K562 (cell line): ENCODE results near the gene PTRH1. TPM values are rescaled to one million over a fixed set of nuclear protein-coding genes. Genes with fewer than 3 reads are reported as not detected.

Experiments used
- BRD9 ChIP-seq: fragments of 450-650 bp; IDR thresholded peaks from 2 replicates; pipeline ENCODE4 v1.6.1; 2018; ENCODE audit warnings: low read depth; ENCODE audit not compliant: partially characterized antibody
- DIDO1 ChIP-seq: fragments of 450-650 bp; IDR thresholded peaks from 2 replicates; pipeline ENCODE4 v1.6.1; 2016; ENCODE audit warnings: low read depth, missing biosample characterization, missing genetic modification characterization
- ELF2 ChIP-seq: fragments of 250-450 bp; sonication (Bioruptor Pico); IDR thresholded peaks from 2 replicates; pipeline ENCODE4 v1.5.0; 2021; ENCODE audit warnings: mild to moderate bottlenecking
- ETV5 ChIP-seq: sonication (generic); formaldehyde crosslinking; IDR thresholded peaks from 2 replicates; pipeline ENCODE4 v1.4.0; 2020; ENCODE audit warnings: low read depth, mild to moderate bottlenecking, missing genetic modification reagents
- FOXK1 ChIP-seq: sonication (generic); formaldehyde crosslinking; IDR thresholded peaks from 2 replicates; pipeline ENCODE4 v1.8.0; 2022; ENCODE audit warnings: missing genetic modification reagents, mild to moderate bottlenecking, borderline replicate concordance
- GTF2F1 ChIP-seq: IDR thresholded peaks from 2 replicates; pipeline ENCODE4 v1.6.1; 2011; ENCODE audit warnings: low read depth, low read length, improper control_type of control experiment
- MIER1 ChIP-seq: fragments of 450-650 bp; IDR thresholded peaks from 2 replicates; pipeline ENCODE4 v1.6.1; 2016; ENCODE audit warnings: antibody characterized with exemption, mild to moderate bottlenecking, low read depth
- SIN3B ChIP-seq: fragments of 450-650 bp; IDR thresholded peaks from 2 replicates; pipeline ENCODE4 v1.6.1; 2017; ENCODE audit warnings: low read depth, mild to moderate bottlenecking, moderate library complexity
- SOX6 ChIP-seq: fragments of 450-650 bp; IDR thresholded peaks from 2 replicates; pipeline ENCODE4 v1.6.1; 2014; ENCODE audit warnings: mild to moderate bottlenecking
- TEAD4 ChIP-seq, 2 experiments: sonication (generic) in 1 of 2; formaldehyde crosslinking in 1 of 2; IDR thresholded peaks; 2 replicates each; pipeline versions ENCODE4 v1.6.1 to v1.8.0; 2012 to 2022; ENCODE audit warnings: borderline replicate concordance in 1 of 2, inconsistent platforms in 1 of 2, low read length in 1 of 2, mild to moderate bottlenecking in 1 of 2, missing genetic modification reagents in 1 of 2
- ZNF347 ChIP-seq: fragments of 450-650 bp; formaldehyde crosslinking; IDR thresholded peaks from 2 replicates; pipeline ENCODE4 v1.4.0; 2020; ENCODE audit warnings: low read depth, mild to moderate bottlenecking, moderate library complexity
- polyA plus RNA-seq, 8 experiments: library from polyadenylated mRNA; depleted of rRNA in 4 of 8; stranded (reverse) in 5 of 8; unstranded in 3 of 8; fragments of >200 nt; fragmentation: Nextera tagmentation in 2 of 8; fragmentation: Illumina TruSeq in 1 of 8; extraction: Ambion mirVana in 2 of 8; extraction: Trizol in 1 of 8; gene quantifications; 2 replicates each; pipeline versions ENCODE4 v1.2.1 to v1.2.3, GENCODE V29; 2011 to 2014; ENCODE audit warnings: inconsistent platforms in 1 of 8, missing spikeins in 1 of 8
- total RNA-seq, 7 experiments: library from RNA; depleted of rRNA in 6 of 7; stranded (reverse); fragments of >200 nt in 6 of 7; fragmentation: Illumina TruSeq in 2 of 7; extraction: Trizol in 2 of 7; gene quantifications; 2 replicates each; pipeline versions ENCODE4 v1.2.1 to v1.2.3, GENCODE V29; 2011 to 2021; ENCODE audit warnings: low replicate concordance in 1 of 7
- TF ChIP-seq, protein P1 (sequence below): sonication (generic); formaldehyde crosslinking; IDR thresholded peaks from 2 replicates; pipeline ENCODE4 v1.9.0; 2022; ENCODE audit warnings: mild to moderate bottlenecking, missing genetic modification reagents
- TF ChIP-seq, protein P2 (sequence below): sonication (generic); formaldehyde crosslinking; IDR thresholded peaks from 2 replicates; pipeline ENCODE4 v1.8.0; 2022; ENCODE audit warnings: mild to moderate bottlenecking, missing genetic modification reagents
- TF ChIP-seq, protein P3 (sequence below): sonication (generic); formaldehyde crosslinking; IDR thresholded peaks from 2 replicates; pipeline ENCODE4 v1.8.0; 2022; ENCODE audit warnings: mild to moderate bottlenecking, missing genetic modification reagents

The PTRH1 gene
- total and polyA plus RNA-seq, 9 of the 15 experiments (the other 6 are each of a cell fraction or from before 2014, with no cell fraction given) = 0.63 to 43.1 (median 5.7) TPM

DNA sequence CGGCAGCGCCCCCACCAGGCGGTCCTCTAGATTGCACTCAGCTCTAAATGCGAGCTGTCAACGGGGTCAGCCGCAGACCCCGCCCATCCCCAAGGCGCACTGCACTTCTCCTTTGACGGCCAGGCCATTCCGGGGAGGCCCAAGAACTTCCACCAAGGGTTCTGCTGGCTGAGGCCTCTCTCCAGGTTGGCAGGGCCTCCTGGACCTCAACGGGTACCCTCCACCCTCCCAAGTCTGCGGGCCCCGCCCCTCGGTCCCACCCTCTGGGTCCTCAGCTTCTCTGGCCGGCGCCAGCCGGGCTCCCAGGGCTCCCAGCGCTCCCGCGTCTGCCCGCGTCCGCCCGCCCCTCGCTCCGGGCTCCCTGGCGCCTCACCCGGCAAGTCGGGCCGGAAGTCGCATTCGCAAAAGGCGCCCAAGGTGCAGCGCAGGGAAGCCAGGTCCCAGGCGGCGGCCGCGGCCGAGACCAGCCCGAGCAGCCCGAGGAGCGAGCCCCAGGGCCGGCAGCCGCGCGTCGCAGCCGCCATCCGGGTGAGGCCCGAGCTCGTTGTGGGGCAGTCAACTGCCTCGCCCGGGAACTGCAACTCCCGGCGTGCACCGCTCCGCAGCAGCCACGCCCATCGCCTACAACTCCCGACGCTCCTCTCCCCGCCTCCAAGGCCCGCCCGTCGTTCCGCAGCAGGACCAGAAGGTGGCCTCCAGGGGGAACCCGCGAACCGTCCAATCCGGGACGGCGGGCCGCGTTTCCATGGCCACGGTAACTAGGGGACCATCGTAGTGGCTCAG is 19.5 kb upstream of the PTRH1 start, which contains the start of gene TOR2A (continued):
- TF ChIP-seq TEAD4 (IDR thresholded peaks at IDR 0.05; ENCODE audit: low read length) (no peak), TEAD4 (CRISPR knock-in tag; IDR thresholded peaks at IDR 0.05; ENCODE audit: borderline replicate concordance) (no peak), SOX6 (0 out of 2 replicates have a peak, but pooled peaks have one; percentile 23), SIN3B (peak; percentile 69), MIER1 (no peak), ETV5 (peak; percentile 72; the same call in 1 of the 2 replicates), DIDO1 (no peak), FOXK1 (CRISPR knock-in tag) (peak; percentile 61; the same call in 1 of the 2 replicates), GTF2F1 (0 out of 2 replicates have a peak, but pooled peaks have one; percentile 64), BRD9 (no peak), ELF2 (CRISPR knock-in tag) (no peak), ZNF347 (no peak)
- TF ChIP-seq, protein P1, sequence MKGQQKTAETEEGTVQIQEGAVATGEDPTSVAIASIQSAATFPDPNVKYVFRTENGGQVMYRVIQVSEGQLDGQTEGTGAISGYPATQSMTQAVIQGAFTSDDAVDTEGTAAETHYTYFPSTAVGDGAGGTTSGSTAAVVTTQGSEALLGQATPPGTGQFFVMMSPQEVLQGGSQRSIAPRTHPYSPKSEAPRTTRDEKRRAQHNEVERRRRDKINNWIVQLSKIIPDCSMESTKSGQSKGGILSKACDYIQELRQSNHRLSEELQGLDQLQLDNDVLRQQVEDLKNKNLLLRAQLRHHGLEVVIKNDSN (CRISPR knock-in tag) = no peak; the same call in 1 of the 2 replicates
- TF ChIP-seq, protein P2, sequence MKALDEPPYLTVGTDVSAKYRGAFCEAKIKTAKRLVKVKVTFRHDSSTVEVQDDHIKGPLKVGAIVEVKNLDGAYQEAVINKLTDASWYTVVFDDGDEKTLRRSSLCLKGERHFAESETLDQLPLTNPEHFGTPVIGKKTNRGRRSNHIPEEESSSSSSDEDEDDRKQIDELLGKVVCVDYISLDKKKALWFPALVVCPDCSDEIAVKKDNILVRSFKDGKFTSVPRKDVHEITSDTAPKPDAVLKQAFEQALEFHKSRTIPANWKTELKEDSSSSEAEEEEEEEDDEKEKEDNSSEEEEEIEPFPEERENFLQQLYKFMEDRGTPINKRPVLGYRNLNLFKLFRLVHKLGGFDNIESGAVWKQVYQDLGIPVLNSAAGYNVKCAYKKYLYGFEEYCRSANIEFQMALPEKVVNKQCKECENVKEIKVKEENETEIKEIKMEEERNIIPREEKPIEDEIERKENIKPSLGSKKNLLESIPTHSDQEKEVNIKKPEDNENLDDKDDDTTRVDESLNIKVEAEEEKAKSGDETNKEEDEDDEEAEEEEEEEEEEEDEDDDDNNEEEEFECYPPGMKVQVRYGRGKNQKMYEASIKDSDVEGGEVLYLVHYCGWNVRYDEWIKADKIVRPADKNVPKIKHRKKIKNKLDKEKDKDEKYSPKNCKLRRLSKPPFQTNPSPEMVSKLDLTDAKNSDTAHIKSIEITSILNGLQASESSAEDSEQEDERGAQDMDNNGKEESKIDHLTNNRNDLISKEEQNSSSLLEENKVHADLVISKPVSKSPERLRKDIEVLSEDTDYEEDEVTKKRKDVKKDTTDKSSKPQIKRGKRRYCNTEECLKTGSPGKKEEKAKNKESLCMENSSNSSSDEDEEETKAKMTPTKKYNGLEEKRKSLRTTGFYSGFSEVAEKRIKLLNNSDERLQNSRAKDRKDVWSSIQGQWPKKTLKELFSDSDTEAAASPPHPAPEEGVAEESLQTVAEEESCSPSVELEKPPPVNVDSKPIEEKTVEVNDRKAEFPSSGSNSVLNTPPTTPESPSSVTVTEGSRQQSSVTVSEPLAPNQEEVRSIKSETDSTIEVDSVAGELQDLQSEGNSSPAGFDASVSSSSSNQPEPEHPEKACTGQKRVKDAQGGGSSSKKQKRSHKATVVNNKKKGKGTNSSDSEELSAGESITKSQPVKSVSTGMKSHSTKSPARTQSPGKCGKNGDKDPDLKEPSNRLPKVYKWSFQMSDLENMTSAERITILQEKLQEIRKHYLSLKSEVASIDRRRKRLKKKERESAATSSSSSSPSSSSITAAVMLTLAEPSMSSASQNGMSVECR = peak; percentile 95; the same call in 1 of the 2 replicates
- TF ChIP-seq, protein P3, sequence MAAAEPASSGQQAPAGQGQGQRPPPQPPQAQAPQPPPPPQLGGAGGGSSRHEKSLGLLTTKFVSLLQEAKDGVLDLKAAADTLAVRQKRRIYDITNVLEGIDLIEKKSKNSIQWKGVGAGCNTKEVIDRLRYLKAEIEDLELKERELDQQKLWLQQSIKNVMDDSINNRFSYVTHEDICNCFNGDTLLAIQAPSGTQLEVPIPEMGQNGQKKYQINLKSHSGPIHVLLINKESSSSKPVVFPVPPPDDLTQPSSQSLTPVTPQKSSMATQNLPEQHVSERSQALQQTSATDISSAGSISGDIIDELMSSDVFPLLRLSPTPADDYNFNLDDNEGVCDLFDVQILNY (CRISPR knock-in tag) = peak; percentile 57; the same call in 1 of the 2 replicates
